H54 (cell line): ENCODE results near the gene ANKRD11.
"Not testable (repeated sequence)": the region's sequence is repeated elsewhere in the genome, so short reads cannot be mapped to it uniquely, and the experiment has no call there.

Experiments used
- DNase-seq: peaks from one replicate; pipeline ENCODE4 v3.0.0; 2011; ENCODE audit warnings: low spot score, mixed read lengths; ENCODE audit not compliant: insufficient read length
- FAIRE-seq: peaks from 3 replicates; lab custom pipeline; 2011; peaks lifted over from hg19 to GRCh38; lab: Jason Lieb, UNC
- POLR2A ChIP-seq: IDR thresholded peaks from 2 replicates; pipeline ENCODE4 v1.6.1; 2011; ENCODE audit warnings: low read depth, mild to moderate bottlenecking, low read length

ANKRD11 gene

DNA sequence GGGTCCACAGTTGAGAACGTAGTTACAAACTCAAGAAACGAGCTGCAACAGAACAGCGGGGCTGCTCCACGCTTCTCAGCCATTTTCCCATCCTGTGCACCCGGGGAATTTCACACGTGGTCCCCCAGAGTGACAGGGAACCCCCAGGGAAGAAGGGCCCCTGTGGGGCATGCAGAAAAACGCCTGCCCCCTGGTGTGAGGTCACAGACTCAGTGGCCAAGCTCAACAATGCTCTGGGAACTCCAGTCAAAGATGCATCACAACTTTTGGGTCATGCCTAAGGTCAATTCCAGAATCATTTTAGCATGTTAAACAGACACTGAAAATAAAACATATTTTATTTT, 157.5 kb downstream of the ANKRD11 start:
- DNase-seq (no peak), FAIRE-seq (no peak)
- TF ChIP-seq POLR2A = no peak

DNA sequence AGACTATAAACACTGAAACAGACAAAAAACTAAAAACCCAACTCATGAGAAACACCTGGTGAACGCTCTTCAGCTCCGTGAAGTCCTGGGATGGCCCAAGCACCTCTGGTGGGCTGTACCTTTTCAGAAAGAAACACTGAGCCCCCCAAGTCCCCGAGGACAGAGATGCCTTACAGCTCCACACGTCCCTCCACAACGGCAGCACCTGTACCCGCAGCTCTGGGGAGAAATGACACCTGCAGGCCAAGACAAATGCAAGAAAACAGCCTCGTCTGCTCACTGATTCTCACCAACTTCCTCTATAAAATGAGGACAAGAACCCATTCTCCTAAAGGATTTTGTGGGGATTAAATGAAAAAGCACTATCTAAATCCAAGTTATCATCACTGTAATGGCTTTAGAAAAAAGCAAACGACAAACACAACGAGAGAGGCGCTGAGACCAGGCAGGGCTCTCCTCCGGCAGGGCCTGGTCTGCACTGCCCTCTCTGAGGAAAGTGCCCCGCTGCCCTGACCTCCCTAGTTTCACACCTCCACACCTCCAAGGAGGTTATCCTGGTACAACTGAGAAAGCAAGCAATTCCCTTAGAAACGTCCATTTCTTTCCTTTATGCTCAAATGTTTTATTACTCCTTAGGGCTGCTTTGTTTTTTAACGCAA, 158.0 kb downstream of the ANKRD11 start:
- FAIRE-seq (no peak), DNase-seq (no peak)
- no peak for TF ChIP-seq POLR2A

DNA sequence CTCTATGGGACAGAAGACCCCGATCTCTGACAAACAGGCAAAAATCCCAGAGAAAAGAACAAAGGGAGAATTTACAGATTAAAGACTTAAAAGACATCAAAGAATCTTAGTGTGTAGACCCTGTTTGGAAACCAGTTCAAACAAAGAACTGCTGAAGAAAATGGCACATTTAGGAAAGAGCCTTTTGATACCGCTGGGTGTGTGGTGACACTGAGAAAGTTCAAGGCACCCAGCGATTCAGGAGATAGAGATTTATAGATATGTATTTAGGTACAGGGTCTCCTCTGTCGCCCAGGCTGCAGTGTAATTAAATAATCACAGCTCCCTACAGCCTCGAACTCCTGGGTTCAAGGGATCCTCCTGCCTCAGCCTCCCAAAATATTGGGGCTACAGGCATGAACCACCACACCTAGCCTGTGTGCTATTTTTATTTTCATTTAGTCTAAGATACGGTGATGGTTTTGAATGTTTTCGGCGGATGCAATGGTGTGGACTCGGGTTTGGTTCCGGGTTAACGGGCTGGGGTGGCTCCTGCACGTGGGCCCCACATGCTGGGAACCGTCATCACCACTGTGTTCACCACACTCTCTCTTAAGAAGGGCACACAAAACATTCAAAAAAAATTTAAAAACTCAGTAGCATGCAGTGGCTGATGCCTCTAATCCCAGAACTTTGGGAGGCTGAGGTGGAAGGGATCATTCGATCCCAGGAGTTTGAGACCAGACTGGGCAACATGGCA, 158.8 kb downstream of the ANKRD11 start:
- DNase-seq (no peak), FAIRE-seq (no peak)
- TF ChIP-seq POLR2A = no peak

DNA sequence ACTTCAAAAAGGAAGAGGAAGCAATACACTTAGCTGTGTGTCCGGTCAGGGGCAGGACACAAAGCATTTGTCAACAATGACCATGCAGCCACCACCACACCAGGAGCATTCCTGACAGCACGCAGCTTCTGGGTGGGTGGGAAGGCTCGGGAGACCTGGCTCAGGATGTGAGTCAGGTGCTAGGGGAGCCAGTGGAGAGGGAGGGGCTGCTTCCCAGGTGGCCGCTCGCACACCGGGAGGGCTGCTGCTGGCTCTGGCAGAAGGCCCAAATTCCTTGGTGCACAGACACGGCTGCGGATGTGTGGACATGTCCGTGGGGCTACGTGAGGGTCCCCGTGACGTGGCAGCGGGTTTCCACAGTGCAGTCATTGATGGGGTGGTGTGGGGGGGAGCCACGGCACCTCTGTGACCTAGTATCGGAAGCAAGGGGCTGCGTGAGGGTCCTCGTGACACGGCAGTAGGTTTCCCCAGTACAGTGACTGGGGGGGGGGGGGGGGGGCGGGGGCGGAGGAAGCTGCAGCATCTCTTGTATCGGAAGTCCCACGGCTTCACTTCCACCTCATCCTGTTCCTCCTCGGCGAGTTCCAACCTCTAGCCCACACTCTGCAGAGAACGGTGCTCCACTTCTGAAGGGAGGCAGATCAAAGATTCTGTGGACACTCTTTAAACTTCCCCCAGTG, 160.0 kb downstream of the ANKRD11 start:
- no peak for FAIRE-seq
- peak; percentile 84 for DNase-seq
- no peak for TF ChIP-seq POLR2A

DNA sequence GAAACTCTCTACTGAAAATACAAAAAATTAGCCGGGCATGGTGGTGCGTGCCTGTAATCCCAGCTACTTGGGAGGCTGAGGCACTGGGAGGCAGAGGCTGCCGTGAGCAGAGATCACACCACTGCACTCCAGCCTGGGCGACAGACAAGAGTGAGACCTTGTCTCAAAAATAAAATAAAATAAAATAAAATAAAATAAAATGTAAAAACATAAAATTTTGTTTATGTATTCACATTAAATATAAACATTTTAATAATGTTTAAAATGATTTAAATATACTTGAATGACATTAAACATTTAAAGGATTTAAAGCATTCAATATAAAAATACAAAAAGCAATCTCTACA, 160.6 kb downstream of the ANKRD11 start:
- FAIRE-seq, DNase-seq: not testable (repeated sequence)

DNA sequence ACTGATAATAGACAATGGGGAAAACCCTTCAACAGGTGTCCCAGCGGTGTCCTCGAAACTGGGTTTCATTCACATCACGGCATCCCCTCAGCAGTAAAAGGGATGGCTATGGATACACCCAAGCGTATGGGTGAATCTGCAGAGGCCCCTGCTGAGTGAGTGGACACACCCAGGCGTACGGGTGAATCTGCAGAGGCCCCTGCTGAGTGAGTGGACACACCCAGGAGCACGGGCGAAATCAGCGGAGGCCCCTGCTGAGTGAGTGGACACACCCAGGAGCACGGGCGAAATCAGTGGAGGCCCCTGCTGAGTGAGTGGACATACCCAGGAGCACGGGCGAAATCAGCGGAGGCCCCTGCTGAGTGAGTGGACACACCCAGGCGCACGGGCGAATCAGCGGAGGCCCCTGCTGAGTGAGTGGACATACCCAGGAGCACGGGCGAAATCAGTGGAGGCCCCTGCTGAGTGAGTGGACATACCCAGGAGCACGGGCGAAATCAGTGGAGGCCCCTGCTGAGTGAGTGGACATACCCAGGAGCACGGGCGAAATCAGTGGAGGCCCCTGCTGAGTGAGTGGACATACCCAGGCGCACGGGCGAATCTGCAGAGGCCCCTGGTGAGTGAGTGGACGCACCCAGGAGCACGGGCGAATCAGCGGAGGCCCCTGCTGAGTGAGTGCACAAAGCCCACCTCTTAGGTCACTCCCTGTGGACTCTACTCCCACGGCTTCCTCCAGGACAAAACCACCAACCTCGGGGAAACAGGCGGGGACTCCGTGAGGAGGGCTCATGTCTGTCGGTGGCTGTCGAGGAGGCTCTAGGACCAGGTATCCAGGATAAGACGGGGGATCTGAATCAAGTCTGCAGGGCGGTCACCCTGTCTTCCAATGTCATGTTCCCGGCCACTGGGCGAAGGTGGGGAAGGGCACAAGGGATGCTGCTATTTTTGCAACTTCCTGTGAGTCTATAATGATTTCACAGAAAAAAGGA, 161.7 kb downstream of the ANKRD11 start:
- DNase-seq = peak; percentile 51

DNA sequence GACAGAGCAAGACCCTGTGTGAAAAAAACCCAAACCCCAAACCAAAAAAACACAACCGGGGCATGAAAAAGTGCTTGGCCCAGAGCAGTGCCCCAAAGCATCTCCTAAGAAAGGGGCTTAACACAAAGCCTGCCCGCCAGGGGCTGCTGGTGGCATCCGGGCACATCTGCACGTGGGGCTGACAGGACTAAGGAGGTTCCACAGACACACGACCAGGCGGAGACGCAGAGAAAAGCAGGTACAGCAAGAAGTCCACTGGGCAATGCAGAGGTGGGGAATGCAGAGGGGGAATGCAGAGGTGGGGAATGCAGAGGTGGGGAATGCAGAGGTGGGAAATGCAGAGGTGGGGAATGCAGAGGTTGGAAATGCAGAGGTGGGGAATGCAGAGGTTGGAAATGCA, 163.6 kb downstream of the ANKRD11 start:
- no peak for TF ChIP-seq POLR2A
- no peak for FAIRE-seq
- no peak for DNase-seq

More for the DNA sequence above, 161.7 kb downstream of the ANKRD11 start:
- FAIRE-seq = not testable (repeated sequence)

DNA sequence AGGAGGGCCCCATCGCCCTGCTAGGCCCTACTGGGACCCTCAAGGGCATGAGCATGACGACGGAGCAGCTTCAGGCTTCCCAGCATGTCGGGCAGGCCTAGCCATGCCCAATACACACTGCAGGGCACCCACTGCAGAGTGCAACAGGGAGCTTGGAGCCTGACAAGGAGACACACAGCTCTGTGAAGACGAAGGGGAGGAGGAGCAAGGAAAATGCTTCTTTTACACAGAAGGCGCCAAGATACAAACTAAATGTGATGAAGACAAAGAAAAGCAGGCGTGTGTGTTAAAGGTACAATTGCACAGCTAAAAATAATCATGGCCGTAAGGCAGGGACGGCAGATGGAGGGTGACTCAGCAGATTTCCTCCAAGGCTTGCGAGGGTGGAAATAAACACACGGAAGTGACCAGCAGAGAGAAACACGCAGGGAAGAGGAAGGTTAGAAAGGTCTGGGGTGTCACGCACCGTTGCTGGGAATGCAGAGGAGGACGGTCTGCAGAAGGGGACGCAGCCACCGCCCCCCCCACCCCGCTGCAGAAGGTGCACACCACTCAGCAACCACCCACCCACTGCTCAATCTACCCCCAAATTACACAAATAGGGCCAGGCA, 164.4 kb downstream of the ANKRD11 start:
- no peak for FAIRE-seq
- no peak for TF ChIP-seq POLR2A
- DNase-seq = peak; percentile 44

DNA sequence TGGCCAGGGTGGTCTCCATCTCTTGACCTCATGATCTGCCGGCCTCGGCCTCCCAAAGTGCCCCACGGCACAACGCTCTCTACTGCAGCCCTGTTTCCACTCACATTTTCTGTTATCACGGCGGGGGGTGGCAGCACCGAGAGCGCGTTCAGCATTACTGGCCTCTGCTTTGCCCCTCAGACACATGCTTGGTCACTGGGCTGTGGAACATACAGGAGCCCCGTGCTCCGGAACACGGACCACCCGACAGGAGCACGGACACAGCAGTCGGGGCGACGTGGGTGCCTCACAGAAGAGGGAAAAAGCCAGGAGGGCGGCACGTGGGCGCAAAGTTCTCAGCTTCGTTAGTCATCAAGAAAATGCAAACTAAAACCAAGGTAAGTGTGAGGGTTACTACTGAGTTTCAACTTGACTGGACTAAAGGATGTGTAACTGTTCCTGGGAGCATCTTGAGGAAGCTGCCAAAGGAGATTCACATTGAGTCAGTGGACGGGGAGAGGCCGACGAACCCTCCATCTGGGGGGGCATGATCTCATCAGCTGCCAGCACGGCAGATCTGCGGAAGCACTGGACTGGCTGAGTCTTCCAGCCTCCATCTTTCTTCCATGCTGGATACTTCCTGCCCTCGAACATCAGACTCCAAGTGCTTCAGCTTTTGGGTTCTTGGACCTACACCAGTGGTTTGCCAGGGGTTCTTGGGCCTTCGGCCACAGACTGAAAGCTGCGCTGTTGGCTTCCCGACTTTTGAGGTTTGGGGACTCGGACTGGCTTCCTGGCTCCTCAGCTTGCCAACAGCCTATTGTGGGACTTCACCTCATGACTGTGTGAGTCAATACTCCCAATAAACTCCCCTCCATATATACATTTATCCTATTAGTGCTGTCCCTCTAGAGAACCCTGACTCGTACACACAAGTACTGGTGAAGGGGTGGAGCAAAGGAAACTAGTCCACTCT, 166.0 kb downstream of the ANKRD11 start:
- DNase-seq (peak; percentile 68), FAIRE-seq (no peak)
- no peak for TF ChIP-seq POLR2A

DNA sequence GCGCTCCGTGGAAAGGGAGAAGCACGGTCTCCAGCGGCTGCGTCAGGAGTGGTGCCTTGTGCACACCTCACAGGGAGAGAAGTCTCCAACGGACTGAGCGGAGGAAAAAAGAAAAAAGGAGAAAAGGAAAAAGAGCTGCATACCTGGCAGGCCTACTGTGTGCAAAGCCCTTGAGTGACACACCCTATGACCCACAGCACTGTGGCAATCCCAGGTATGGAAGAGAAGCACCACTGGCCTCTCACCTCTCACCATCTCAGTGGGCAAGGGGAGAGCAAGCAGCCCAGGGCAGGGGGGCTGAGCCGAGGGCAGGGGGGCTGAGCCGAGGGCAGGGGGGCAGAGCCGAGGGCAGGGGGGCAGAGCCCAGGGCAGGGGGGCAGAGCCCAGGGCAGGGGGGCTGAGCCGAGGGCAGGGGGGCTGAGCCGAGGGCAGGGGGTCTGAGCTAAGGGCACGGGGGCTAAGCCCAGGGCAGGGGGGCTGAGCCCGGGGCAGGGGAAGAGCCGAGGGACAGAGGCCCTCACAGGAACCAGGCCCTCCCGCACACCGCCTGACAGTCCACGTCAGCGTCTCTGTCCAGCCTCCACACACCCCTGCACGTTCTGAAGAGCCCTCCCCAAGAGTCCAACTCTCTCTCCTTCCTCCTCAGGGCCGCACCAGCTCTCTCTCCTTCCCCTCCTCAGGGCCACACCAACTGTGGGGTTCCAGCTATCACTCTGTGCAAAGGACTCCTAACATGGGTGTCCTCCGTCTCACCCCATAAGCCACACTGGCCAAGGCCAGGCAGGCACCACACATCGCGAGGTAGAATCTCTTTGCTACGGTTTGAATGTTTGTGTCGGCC, 167.0 kb downstream of the ANKRD11 start:
- TF ChIP-seq POLR2A = no peak
- DNase-seq (no peak), FAIRE-seq (no peak)

DNA sequence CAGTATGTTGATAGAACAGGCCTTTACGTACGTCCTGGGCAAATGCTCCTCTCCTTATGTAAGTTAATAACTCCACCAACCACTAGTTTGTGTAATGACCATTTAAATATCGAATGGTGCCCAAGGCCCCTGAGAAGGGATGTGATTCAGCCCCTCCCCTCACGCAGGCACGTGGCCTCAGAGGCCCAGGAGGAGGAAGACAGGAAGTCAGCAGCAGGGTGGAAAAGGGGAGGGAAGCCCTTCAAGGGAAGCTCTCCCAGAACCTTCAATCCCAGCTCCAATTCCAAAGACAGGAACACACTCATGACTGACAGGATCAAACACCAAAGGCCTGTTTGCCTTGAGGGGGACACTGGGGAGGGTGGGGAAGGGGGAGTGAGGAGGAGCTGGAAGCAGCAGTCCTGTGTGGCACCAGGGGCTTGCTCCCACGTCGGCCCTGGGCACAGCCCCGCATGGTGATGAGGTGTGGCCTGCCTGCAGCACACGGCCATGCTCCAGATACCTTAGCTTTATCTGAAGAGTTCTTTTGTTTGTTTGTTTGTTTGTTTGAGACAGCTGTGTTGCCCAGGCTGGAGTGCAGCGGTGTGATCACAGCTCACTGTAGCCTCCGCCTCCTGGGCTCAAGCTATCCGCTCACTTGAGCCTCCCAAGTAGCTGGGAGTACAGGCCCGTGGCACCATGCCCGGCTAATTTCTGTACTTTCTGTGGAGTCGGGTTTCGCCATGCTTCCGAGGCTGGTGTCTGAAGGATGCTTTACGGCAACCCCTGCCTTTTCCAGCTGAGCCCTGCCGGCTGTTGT, 167.8 kb downstream of the ANKRD11 start:
- no peak for FAIRE-seq
- DNase-seq = peak; percentile 69
- no peak for TF ChIP-seq POLR2A
